Esophagus squamous epithelium (tissue), 5 donors: ENCODE results near the gene CDHR3. TPM values are rescaled to one million over a fixed set of nuclear protein-coding genes. Genes with fewer than 3 reads are reported as not detected.

ENCODE experiments used
- DNase-seq: peaks from one replicate; lab custom pipeline; 2025; lab: John Stamatoyannopoulos, UW
- H3K27ac ChIP-seq, 4 donors: fragments of 200-600 bp; sonication (generic); one replicate each; pipeline ENCODE4 v1.5.1; 2016 to 2019; ENCODE audit warnings: mild to moderate bottlenecking in 1 of 4
- H3K27me3 ChIP-seq, 4 donors: fragments of 200-600 bp; sonication (generic); 1 replicate in 3 of 4; 2 replicates in 1 of 4; pipeline versions ENCODE4 v1.5.1 to v1.6.0; 2017 to 2021; ENCODE audit warnings: antibody characterized with exemption in 1 of 4
- H3K36me3 ChIP-seq, 3 donors: fragments of 200-600 bp; sonication (generic); one replicate each; pipeline ENCODE4 v1.5.1; 2016 to 2019
- H3K4me1 ChIP-seq, 3 donors: fragments of 200-600 bp; sonication (generic); one replicate each; pipeline ENCODE4 v1.5.1; 2017 to 2019
- H3K4me3 ChIP-seq, 4 donors: fragments of 200-600 bp; sonication (generic); 1 replicate in 3 of 4; 2 replicates in 1 of 4; pipeline ENCODE4 v1.5.1; 2016 to 2019; ENCODE audit warnings: mild to moderate bottlenecking in 2 of 4, moderate library complexity in 1 of 4
- H3K9me3 ChIP-seq, 3 donors: fragments of 200-600 bp; sonication (generic); one replicate each; pipeline ENCODE4 v1.5.1; 2016 to 2019
- CTCF ChIP-seq, 6 experiments: fragments of 450-650 bp in 4 of 6; fragments of 200-600 bp in 2 of 6; sonication (generic) in 2 of 6; IDR thresholded peaks; one replicate each; pipeline ENCODE4 v1.5.1; 2016 to 2019; ENCODE audit warnings: antibody characterized with exemption in 6 of 6, mild to moderate bottlenecking in 4 of 6, moderate library complexity in 4 of 6
- POLR2A ChIP-seq, 4 donors: fragments of 450-650 bp; IDR thresholded peaks; one replicate each; pipeline ENCODE4 v1.6.1; 2017; ENCODE audit warnings: antibody characterized with exemption in 4 of 4, mild to moderate bottlenecking in 4 of 4, moderate library complexity in 3 of 4
- WGBS, 2 donors: methylation state at CpG; one replicate each; pipeline ENCODE4 v1.1.5; 2018; 5-methylcytosine and 5-hydroxymethylcytosine counted together
- intact Hi-C: fragments of 100-400 bp; cut with DNase I; formaldehyde crosslinking; loops from one replicate; pipeline ENCODE4 v1.15.0; 2022
- total RNA-seq, 4 donors: library from RNA; depleted of rRNA; stranded (reverse); fragments of >200 nt; gene quantifications; one replicate each; pipeline ENCODE4 v1.1.0, GENCODE V29; 2016
- donor health status: DM: yes; HTN: yes; CAD: no.

CDHR3 gene
- total RNA-seq, 4 donors from 2014 or later, result 0.32 to 2.5 (median 1.9) TPM

- TF ChIP-seq POLR2A (IDR thresholded peaks at IDR 0.05), result no peak
- peak; percentile 92 to 98 (median 96) for TF ChIP-seq CTCF (IDR thresholded peaks at IDR 0.05)
- peak overlapping the region in 1 of 4 donors; percentile 47 for H3K4me3 ChIP-seq
- intact Hi-C loops, result loop anchor here (10.0 kb wide), 1 partner anchor 255 kb away; no protein-coding TSS in a partner anchor
- WGBS, 2 donors, result 15 to 20% methylated on average over 7 to 13 of the region's 29 CpGs
- peak; percentile 65 for DNase-seq
- H3K27ac ChIP-seq, result peak overlapping the region in 3 of 4 donors; percentile 15 to 61 (median 61)
- peaks cover 12 to 23% (median 15%) of the 10 kb centered on the region in 3 donors for H3K4me1 ChIP-seq
- no peaks in the 10 kb centered on the region for H3K27me3 ChIP-seq
- H3K36me3 ChIP-seq, result no peaks in the 10 kb centered on the region
- H3K9me3 ChIP-seq, result peaks cover 0 to 19% (median 5%) of the 10 kb centered on the region in 3 donors
These were observed 46.6 kb downstream of the CDHR3 start for GRCh38 chr7:106009503-106010226.

- no peak for TF ChIP-seq CTCF (IDR thresholded peaks at IDR 0.05)
- no peak for TF ChIP-seq POLR2A (IDR thresholded peaks at IDR 0.05)
- intact Hi-C loops, result no loop called here
- no peak for DNase-seq
- H3K4me3 ChIP-seq, result no peak overlapping the region
- H3K27ac ChIP-seq, result peak overlapping the region in 1 of 4 donors; percentile 61
- peaks cover 12 to 23% (median 15%) of the 10 kb centered on the region in 3 donors for H3K4me1 ChIP-seq
- H3K36me3 ChIP-seq, result no peaks in the 10 kb centered on the region
- H3K27me3 ChIP-seq, result no peaks in the 10 kb centered on the region
- peaks cover 0 to 19% (median 5%) of the 10 kb centered on the region in 3 donors for H3K9me3 ChIP-seq
- 34% methylated on average over 3 of the region's 3 CpGs; no CpG with 5 or more reads in 1 of the 2 donors for WGBS, 2 donors
These were observed 47.3 kb downstream of the CDHR3 start for GRCh38 chr7:106010331-106010730.

GRCh38 chr7:106010866-106011265 is 47.8 kb downstream of the CDHR3 start:
- H3K27me3 ChIP-seq, result no peaks in the 10 kb centered on the region
- H3K4me3 ChIP-seq, result no peak overlapping the region
- peaks cover 12 to 23% (median 15%) of the 10 kb centered on the region in 3 donors for H3K4me1 ChIP-seq
- no peak for DNase-seq
- peaks cover 0 to 16% (median 5%) of the 10 kb centered on the region in 3 donors for H3K9me3 ChIP-seq
- intact Hi-C loops, result no loop called here
- WGBS, 2 donors, result 82 to 92% methylated on average over 4 of the region's 4 CpGs
- TF ChIP-seq POLR2A (IDR thresholded peaks at IDR 0.05) (no peak), CTCF (IDR thresholded peaks at IDR 0.05) (no peak)
- H3K27ac ChIP-seq, result no peak overlapping the region
- no peaks in the 10 kb centered on the region for H3K36me3 ChIP-seq

GRCh38 chr7:106012184-106012583 is 49.1 kb downstream of the CDHR3 start:
- Histone ChIP-seq H3K27ac (no peak overlapping the region), H3K4me1 (peaks cover 12 to 23% (median 15%) of the 10 kb centered on the region in 3 donors), H3K36me3 (no peaks in the 10 kb centered on the region), H3K4me3 (no peak overlapping the region), H3K27me3 (no peaks in the 10 kb centered on the region), H3K9me3 (peaks cover 0 to 3% (median under 1%) of the 10 kb centered on the region in 3 donors)
- DNase-seq, result no peak
- TF ChIP-seq CTCF (IDR thresholded peaks at IDR 0.05) (no peak), POLR2A (IDR thresholded peaks at IDR 0.05) (no peak)
- 86 to 93% methylated on average over 5 of the region's 5 CpGs for WGBS, 2 donors
- intact Hi-C loops, result no loop called here

GRCh38 chr7:106012935-106013439 is 49.9 kb downstream of the CDHR3 start:
- Histone ChIP-seq H3K36me3 (no peaks in the 10 kb centered on the region), H3K4me1 (peaks cover 12 to 23% (median 15%) of the 10 kb centered on the region in 3 donors), H3K4me3 (no peak overlapping the region), H3K27ac (no peak overlapping the region), H3K9me3 (no peaks in the 10 kb centered on the region), H3K27me3 (no peaks in the 10 kb centered on the region)
- DNase-seq, result no peak
- WGBS, 2 donors, result 85 to 94% methylated on average over 6 to 7 of the region's 8 CpGs
- no peak for TF ChIP-seq CTCF (IDR thresholded peaks at IDR 0.05)
- no peak for TF ChIP-seq POLR2A (IDR thresholded peaks at IDR 0.05)
- intact Hi-C loops, result no loop called here
